ENCODE measurements around the gene FAM110C.

FAM110C gene, protein sequence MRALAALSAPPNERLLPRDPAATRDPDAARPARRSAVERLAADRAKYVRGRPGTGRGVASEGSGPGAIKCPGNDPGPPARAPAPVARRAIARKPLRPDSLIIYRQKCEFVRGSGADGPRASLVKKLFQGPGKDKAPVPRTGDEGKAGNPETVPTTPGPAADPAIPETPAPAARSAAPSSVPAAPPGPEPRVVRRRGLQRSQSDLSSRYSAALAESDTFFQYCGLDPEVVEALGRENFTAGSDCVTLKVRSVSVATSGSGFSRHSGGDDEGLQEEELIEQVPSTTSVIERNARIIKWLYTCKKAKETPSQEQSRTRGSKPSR

DNA sequence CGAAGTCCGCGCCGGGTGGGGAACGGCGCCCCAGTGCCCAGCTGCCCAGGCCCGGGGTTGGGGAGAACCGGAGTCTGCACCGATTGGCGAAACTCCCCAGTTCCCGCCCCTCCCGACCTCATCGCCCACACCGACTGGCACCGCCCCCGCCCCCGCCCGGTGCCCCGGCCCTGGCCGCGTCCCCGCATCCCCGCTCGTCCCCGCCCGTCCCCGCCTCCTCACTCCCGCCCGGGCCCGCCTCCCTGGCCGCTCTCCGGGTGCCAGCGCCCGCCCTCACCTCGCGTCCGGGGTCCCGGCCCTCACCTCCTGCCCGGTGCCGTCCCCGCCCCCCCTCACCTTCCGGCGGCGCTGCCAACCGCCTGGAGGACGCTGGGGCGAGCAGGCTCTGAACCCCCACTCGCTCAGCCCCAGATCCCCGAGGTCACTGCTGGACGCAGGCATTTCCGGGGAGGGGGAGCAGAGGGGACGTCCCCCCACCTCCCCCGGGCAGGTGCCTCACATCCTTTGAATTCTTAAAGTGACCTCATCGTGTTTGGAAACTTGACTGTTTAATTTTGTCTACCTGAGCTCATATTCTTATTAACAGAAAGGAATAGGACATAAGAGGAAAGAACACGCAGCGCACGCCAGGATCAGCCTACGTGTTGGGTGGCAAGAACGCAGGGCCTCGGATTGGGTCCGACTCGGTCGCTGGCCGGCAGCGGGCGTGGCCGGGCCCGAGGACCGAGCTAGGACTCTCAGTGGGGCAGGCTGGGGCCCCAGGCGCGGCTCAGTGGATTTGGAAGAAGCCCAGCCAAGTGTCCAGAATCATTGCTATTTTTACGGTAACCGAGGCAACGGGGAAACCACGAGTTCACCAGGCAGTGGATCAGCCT, at the start of gene FAM110C:
Gene FAM110C (minus strand): TSS at position 35 of the 875 bp plus-strand sequence. CDS start 120 bp downstream, outside the sequence.
- H3K27me3 ChIP-seq (replicated peaks; ENCODE audit: insufficient read depth, low read length), result no peaks in the 10 kb centered on the region
- DNase-seq, result no peak
- no peak within 1 kb of the TSS for H3K27ac ChIP-seq (ENCODE audit: low read length)
- no peak within 1 kb of the TSS for H3K4me2 ChIP-seq (ENCODE audit: low read depth, low read length)
- H3K9me2 ChIP-seq (replicated peaks; ENCODE audit: insufficient read depth, low read length), result no peaks in the 10 kb centered on the region
- no peak within 1 kb of the TSS for H3K4me3 ChIP-seq (ENCODE audit: low read length)
- no peak within 1 kb of the TSS for H3K9ac ChIP-seq (ENCODE audit: low read length)
- H3K9me3 ChIP-seq (replicated peaks; ENCODE audit: insufficient read depth, low read length), result no peaks in the 10 kb centered on the region
- no peaks in the 10 kb centered on the region for H4K20me1 ChIP-seq (ENCODE audit: insufficient read depth, low read length)
- H3K36me3 ChIP-seq (replicated peaks; ENCODE audit: insufficient read depth, low read length), result no peaks in the 10 kb centered on the region
- no peaks in the 10 kb centered on the region for H3K4me1 ChIP-seq (ENCODE audit: low read length)
- TF ChIP-seq, protein P1, sequence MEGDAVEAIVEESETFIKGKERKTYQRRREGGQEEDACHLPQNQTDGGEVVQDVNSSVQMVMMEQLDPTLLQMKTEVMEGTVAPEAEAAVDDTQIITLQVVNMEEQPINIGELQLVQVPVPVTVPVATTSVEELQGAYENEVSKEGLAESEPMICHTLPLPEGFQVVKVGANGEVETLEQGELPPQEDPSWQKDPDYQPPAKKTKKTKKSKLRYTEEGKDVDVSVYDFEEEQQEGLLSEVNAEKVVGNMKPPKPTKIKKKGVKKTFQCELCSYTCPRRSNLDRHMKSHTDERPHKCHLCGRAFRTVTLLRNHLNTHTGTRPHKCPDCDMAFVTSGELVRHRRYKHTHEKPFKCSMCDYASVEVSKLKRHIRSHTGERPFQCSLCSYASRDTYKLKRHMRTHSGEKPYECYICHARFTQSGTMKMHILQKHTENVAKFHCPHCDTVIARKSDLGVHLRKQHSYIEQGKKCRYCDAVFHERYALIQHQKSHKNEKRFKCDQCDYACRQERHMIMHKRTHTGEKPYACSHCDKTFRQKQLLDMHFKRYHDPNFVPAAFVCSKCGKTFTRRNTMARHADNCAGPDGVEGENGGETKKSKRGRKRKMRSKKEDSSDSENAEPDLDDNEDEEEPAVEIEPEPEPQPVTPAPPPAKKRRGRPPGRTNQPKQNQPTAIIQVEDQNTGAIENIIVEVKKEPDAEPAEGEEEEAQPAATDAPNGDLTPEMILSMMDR (IDR thresholded peaks at IDR 0.05; ENCODE audit: low read length), result no peak
- TF ChIP-seq EZH2phosphoT487 (IDR thresholded peaks at IDR 0.05; ENCODE audit: low read length) (no peak), EZH2 (optimal IDR thresholded peaks at IDR 0.05; ENCODE audit: low read depth, low read length) (no peak)
- H2AFZ ChIP-seq (ENCODE audit: low read length), result no peak within 1 kb of the TSS
- H3K79me2 ChIP-seq (ENCODE audit: low read length), result no peaks in the 10 kb centered on the region
- no peaks in the 10 kb centered on the region for H3F3A ChIP-seq (ENCODE audit: insufficient read depth, low read length)

DNA sequence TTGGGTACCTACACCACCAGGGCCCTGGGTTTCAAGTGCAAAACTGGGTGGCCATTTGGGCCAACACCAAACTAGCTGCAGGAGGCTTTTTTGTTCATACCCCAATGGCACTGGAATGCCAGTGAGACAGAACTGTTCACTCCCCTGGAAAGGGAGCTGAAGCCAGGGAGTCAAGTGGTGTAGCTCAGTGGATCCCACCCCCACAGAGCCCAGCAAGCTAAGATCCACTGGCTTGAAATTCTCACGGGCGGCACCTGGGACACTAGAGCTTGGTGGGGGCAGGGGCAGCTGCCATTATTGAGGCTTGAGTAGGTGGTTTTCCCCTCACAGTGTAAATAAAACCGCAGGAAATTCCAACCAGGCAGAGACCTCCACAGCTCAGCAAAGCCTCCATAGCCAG, 46.0 kb upstream of the FAM110C start:
- no peak overlapping the region for H3K4me2 ChIP-seq (ENCODE audit: low read depth, low read length)
- H3K9me2 ChIP-seq (replicated peaks; ENCODE audit: insufficient read depth, low read length), result no peaks in the 10 kb centered on the region
- no peaks in the 10 kb centered on the region for H3K79me2 ChIP-seq (ENCODE audit: low read length)
- H3K9me3 ChIP-seq (replicated peaks; ENCODE audit: insufficient read depth, low read length), result no peaks in the 10 kb centered on the region
- no peaks in the 10 kb centered on the region for H3K36me3 ChIP-seq (replicated peaks; ENCODE audit: insufficient read depth, low read length)
- TF ChIP-seq, protein P1 (IDR thresholded peaks at IDR 0.05; ENCODE audit: low read length), result no peak
- no peak for TF ChIP-seq EZH2 (optimal IDR thresholded peaks at IDR 0.05; ENCODE audit: low read depth, low read length)
- no peak for TF ChIP-seq EZH2phosphoT487 (IDR thresholded peaks at IDR 0.05; ENCODE audit: low read length)
- no peaks in the 10 kb centered on the region for H3F3A ChIP-seq (ENCODE audit: insufficient read depth, low read length)
- H3K27me3 ChIP-seq (replicated peaks; ENCODE audit: insufficient read depth, low read length), result no peaks in the 10 kb centered on the region
- DNase-seq, result no peak
- H2AFZ ChIP-seq (ENCODE audit: low read length), result no peak overlapping the region
- no peaks in the 10 kb centered on the region for H4K20me1 ChIP-seq (ENCODE audit: insufficient read depth, low read length)
- H3K4me3 ChIP-seq (ENCODE audit: low read length), result no peak overlapping the region
- no peaks in the 10 kb centered on the region for H3K4me1 ChIP-seq (ENCODE audit: low read length)
- H3K27ac ChIP-seq (ENCODE audit: low read length), result no peak overlapping the region
- no peak overlapping the region for H3K9ac ChIP-seq (ENCODE audit: low read length)

DNA sequence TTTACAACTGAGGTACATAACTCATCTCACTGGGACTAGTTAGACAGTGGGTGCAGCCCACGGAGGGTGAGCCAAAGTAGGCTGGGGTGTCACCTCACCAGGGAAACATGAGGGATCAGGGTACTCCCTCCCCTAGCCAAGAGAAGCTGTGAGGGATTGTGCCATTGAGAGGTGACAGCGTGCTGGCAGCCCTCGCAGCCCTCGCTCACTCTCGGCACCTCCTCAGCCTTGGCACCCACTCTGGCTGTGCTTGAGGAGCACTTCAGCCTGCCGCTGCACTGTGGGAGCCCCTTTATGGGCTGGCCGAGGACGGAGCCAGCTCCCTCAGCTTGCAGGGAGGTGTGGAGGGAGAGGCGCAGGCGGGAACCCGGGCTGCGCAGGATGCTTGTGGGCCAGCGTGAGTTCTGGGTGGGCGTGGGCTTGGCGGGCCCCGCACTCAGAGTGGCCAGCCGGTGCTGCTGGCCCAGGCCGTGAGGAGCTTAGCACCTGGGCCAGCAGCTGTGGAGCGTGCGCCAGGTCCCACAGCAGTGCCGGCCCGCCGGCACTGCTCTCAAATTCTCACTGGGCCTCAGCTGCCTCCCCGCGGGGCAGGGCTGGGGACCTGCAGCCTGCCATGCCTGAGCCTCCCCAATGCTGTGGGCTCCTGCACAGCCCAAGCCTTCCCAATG, 44.5 kb upstream of the FAM110C start:
- Histone ChIP-seq H3F3A (ENCODE audit: insufficient read depth, low read length) (no peaks in the 10 kb centered on the region), H2AFZ (ENCODE audit: low read length) (no peak overlapping the region), H3K9me3 (replicated peaks; ENCODE audit: insufficient read depth, low read length) (no peaks in the 10 kb centered on the region), H3K9me2 (replicated peaks; ENCODE audit: insufficient read depth, low read length) (no peaks in the 10 kb centered on the region), H4K20me1 (ENCODE audit: insufficient read depth, low read length) (no peaks in the 10 kb centered on the region), H3K4me3 (ENCODE audit: low read length) (no peak overlapping the region), H3K9ac (ENCODE audit: low read length) (no peak overlapping the region), H3K4me1 (ENCODE audit: low read length) (no peaks in the 10 kb centered on the region), H3K4me2 (ENCODE audit: low read depth, low read length) (no peak overlapping the region), H3K27ac (ENCODE audit: low read length) (no peak overlapping the region), H3K36me3 (replicated peaks; ENCODE audit: insufficient read depth, low read length) (no peaks in the 10 kb centered on the region), H3K27me3 (replicated peaks; ENCODE audit: insufficient read depth, low read length) (no peaks in the 10 kb centered on the region), H3K79me2 (ENCODE audit: low read length) (no peaks in the 10 kb centered on the region)
- TF ChIP-seq EZH2 (optimal IDR thresholded peaks at IDR 0.05; ENCODE audit: low read depth, low read length) (no peak), EZH2phosphoT487 (IDR thresholded peaks at IDR 0.05; ENCODE audit: low read length) (no peak)
- TF ChIP-seq, protein P1 (IDR thresholded peaks at IDR 0.05; ENCODE audit: low read length), result no peak
- DNase-seq, result no peak

Measured in MM.1S (cell line).